Hematopoietic multipotent progenitor cell (in vitro differentiated cells): ENCODE measurements around the gene HOXC6. TPM values are rescaled to one million over a fixed set of nuclear protein-coding genes. Genes with fewer than 3 reads are reported as not detected.

ENCODE experiments used
- DNase-seq, 3 donors: peaks; one replicate each; pipeline ENCODE4 v3.0.0-alpha.2; 2011 to 2015; ENCODE audit warnings: low read depth in 2 of 3, low spot score in 2 of 3
- total RNA-seq: library from RNA; depleted of rRNA; stranded (reverse); fragments of >200 nt; gene quantifications from one replicate; pipeline ENCODE4 v1.2.3, GENCODE V29; 2012

The HOXC6 gene
- total RNA-seq, 1 donor = not detected

- peak in 2 of 3 donors; percentile 67 to 76 for DNase-seq
Observed at GRCh38 chr12:53989227-53990113, 38.8 kb upstream of the HOXC6 start.

GRCh38 chr12:53990311-53991076 lies 37.7 kb upstream of the HOXC6 start:
- DNase-seq = no peak

GRCh38 chr12:53991077-53991460 lies 37.2 kb upstream of the HOXC6 start:
- DNase-seq = no peak

GRCh38 chr12:53992377-53992889 lies 35.8 kb upstream of the HOXC6 start:
- DNase-seq = no peak

- no peak for DNase-seq
Observed at GRCh38 chr12:53993162-53994008, 34.9 kb upstream of the HOXC6 start.

DNA sequence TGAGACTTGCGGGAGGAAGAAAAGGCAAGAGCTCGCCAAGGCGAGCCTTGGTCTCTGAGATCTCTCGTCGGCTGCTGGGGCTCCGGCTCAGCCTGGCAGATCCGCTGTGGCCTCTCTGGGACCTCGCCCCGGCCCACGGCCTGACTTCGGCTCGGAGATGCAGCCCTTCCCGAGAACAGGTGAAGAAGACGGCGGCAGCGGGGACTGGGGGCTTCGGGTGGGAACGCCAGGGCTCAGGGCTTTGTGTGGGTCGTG lies 34.3 kb upstream of the HOXC6 start:
- DNase-seq = no peak

DNA sequence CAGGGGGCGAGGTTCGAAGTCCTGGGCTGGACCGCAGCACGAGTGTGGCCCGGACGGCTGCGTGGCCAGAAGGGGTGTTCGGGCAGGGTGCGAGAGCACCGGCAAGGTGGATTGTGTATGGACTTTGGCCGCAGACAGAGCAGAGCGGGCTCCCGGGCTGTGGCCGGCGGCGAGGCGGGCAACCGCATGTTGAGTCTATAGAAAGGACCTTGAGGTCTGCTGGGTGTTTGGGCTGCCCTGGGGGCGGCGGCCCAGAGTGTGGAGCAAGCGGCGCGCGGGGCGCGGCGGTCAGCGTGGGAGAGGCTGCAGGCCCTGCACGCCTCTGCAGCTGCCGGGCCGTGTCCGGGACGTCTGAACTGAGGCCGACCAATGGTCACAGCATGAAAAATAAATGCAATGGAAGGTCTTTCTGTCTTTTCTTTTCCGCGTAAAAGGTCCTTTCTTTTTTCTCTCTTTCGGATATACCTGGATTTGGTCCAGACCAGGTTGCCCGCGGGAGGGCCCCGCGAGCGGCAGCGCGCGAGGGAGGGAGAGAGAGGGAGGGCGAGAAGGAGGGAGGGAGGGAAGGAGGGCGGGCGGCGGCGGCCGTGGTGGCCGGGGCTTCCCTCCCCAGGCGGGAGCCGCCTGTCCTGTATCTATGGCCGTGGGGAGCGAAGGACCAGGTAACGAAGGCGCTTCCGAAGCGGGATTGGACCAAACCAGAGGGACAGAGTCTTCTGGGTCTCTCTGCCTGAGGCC lies 33.8 kb upstream of the HOXC6 start:
- DNase-seq = no peak

DNA sequence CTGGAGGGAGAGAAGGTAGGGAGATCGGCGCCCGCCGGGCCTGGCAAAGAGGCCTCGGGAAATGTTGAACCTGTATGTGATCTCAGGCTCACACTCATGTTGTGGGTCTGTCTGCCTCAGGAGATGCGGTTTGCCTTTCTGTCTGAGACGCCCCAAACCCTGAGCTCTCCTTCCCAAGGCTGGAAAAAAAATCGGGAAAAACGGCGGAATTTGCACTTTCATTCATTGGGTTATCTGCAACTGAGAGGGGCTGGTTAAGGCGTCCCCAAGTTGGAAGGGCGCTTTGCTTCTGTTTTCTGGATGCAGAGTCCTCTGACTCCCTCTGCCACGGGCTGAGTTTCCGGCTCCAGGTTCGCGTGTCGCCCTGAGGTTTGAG lies 33.2 kb upstream of the HOXC6 start:
- no peak for DNase-seq

DNA sequence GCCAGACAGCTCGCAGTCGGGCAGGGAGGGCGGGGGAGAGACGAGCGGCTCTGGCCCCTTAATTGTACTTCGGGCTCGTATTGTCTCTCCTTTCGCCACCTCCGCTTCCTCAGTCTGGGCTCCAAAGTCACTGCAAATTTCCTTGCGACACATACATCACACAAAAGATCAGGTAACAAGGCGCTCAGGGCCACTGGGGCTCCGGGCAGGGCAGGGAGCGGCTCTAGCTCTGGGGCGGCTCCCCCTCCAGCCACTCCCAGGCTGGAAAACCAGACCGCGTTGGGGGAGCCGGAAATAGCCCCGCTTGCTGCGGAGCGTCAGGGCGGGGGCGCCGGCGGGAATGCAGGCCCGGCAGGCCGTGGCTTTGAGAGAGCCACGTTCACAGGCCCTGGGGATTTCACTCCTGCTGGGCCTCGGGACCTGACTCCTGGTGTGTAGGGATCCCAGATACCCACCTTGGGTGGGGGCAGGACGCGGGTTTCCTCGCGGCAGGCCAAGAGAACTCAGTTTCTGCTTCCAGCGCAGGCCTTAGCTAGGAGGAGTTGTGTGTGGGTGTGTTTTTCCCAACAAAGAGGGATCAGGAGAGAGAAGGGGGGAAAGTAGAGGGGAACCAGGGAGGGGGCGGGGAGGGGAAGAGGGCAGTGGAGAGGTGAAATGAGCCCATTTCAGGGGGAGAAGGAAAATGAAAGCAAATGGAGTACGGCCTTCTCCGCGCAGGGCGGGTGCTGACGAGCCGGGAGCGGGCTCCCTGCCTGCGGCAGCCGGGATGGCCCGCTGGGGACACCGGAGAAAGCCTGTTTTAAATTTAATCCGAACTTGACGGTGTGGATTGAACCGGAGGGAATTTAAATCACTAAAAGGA lies 32.6 kb upstream of the HOXC6 start:
- no peak for DNase-seq

GRCh38 chr12:53996240-53997203 lies 31.7 kb upstream of the HOXC6 start:
- no peak for DNase-seq

- no peak for DNase-seq
Observed at GRCh38 chr12:53997204-53998109, 30.8 kb upstream of the HOXC6 start.

DNA sequence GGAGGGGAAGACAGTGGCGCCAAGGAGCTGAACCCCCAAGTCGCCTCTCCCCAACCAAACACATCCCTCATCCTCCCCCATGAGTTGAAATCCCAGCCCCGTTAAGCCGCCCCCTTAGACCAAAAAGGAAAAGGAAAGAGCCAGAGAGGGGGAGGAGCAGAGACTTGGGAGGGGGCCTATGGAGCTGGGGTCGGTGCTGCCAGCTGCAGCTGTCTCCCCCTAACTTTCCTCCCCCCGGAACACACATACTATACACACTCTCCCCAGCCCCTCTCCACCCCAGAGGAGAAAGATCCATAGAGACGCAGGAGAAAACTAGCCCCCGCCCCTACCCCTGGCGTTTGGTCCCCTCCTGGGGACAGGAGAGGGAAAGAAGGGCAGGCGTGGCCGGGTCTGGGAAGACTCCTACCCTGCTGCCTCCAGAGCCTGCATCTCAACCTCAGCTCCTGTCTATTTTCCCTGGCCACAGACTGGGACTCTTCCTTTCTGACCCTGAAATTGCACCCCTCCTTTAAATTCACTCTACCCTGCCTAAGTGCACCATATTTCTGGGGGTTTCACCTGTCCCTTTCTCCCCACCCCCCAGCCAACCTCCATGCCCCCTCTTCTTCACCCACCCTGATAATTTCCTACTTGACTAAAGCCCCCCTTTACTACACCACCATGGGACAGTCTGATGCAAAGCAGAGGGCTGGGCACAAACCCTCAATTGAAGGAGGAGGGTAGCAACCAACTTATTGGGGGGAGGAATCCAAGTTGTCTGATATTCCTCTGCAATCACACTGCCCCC lies 29.9 kb upstream of the HOXC6 start:
- DNase-seq = no peak

DNA sequence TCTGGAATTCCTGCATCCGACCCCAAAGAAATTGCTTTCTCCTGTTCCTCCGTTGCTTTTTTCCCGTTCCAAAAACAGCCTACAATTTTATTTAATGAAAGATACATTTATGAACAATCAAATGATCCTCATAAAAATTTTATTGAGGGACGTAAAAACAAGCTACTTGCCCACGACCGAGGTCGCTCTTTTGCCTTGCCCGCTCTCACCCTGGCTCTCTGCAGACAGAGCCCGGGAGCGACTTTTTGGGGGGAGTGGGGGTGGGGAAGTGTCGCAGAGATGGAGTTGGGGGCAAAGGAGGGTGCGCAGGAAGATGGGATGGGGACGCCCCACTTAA lies 29.4 kb upstream of the HOXC6 start:
- DNase-seq = no peak

DNA sequence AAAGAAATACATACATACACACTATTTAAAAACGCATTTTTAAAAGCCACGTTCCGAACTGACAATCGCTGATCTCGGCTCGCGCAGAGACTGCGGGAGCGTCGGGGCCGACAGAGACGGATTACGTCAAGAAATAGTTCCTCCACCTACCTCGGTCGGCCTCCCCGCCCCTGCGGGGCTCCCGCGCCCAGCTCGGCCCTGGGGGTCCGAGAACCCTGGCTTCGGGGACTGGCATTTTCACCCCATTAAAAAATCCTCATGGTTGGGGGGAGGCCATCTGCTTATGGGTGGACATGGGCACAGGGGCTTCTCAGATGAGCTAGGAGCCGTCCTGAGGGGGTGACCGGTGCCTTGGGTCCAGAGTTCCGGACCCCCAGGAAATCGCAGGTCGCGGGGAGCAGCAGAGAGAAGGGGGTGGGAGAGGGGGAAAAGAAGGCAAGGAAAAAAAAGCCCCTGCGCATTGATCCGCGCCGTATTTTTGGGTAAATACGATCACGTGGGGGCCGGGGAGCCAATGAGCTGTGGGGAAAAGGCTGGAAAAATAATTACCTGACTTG lies 28.6 kb upstream of the HOXC6 start:
- no peak for DNase-seq

DNA sequence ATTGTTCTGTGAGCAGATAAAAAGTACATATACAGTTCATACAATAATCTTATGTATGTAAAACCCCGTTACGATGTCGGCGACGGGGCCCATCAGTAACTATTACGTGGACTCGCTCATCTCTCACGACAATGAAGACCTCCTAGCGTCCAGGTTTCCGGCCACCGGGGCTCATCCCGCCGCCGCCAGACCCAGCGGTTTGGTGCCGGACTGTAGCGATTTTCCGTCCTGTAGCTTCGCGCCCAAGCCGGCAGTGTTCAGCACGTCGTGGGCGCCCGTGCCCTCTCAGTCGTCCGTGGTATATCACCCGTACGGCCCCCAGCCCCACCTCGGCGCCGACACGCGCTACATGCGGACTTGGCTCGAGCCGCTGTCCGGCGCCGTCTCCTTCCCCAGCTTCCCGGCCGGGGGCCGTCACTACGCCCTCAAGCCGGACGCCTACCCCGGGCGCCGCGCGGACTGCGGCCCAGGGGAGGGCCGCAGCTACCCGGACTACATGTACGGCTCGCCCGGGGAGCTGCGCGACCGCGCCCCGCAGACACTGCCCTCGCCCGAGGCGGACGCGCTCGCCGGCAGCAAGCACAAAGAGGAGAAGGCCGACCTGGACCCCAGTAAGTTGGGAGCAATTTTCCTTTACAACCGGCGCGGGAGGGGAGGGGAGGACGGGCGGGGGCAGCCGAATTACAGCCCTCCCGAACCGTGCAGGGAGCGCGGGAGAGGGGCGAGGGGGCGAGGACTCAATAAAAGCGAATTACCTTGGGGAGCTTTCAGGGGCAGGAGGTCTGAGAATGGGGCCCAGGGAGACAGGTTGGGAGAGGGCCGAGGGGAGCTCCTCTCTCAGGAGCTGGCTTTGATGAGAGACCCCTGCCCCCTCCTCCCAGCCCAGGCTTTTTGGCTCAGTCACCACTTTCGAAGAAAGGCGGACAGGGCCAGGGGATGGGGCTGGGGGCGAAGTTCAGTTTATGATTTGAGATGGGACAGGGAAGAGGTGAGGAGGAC lies 27.8 kb upstream of the HOXC6 start, which contains the start of gene HOXC9:
TSS of gene HOXC9 (plus strand) at position 46 of the 999 bp plus-strand sequence. CDS start at position 74, 28 bp downstream.
- DNase-seq = no peak
